PC-9 (cell line): ENCODE data around the gene DNALI1. TPM values are rescaled to one million over a fixed set of nuclear protein-coding genes. Genes with fewer than 3 reads are reported as not detected.

ENCODE experiments used
- Bru-seq: library from RNA; stranded (reverse); fragments of 400-500 nt; gene quantifications from one replicate; lab custom pipeline; 2021; lab: Mats Ljungman, UMichigan
- BruChase-seq, 2 experiments: library from RNA; stranded (reverse); fragments of 400-500 nt; gene quantifications; one replicate each; lab custom pipeline; 2021; lab: Mats Ljungman, UMichigan
- BruUV-seq: library from RNA; stranded (reverse); fragments of 400-500 nt; replicated peaks from 2 replicates; lab custom pipeline; 2021; lab: Mats Ljungman, UMichigan
- CTCF ChIA-PET: fragments of 300-600 bp; sonication (Branson Sonifier 250); formaldehyde crosslinking; loops from one replicate; lab custom pipeline; 2022; ENCODE audit warnings: antibody characterized with exemption; lab: Charles Lee
- POLR2A ChIA-PET: fragments of 300-600 bp; sonication (Branson Sonifier 250); formaldehyde crosslinking; loops from one replicate; lab custom pipeline; 2022; ENCODE audit warnings: antibody characterized with exemption; ENCODE audit not compliant: unreplicated experiment; lab: Charles Lee
- DNase-seq, 2 experiments: peaks; one replicate each; pipeline versions ENCODE4 v3.0.0 to v3.0.0-alpha.2; 2015 to 2022; ENCODE audit warnings: mixed read lengths in 1 of 2
- H2AFZ ChIP-seq: fragments of 200-600 bp; sonication (generic); 2 replicates; pipeline ENCODE4 v1.8.1; 2017; ENCODE audit warnings: antibody characterized with exemption
- H3F3A ChIP-seq: fragments of 200-600 bp; sonication (generic); 2 replicates; pipeline ENCODE4 v1.8.1; 2017; ENCODE audit warnings: antibody characterized with exemption, mild to moderate bottlenecking, low read depth; ENCODE audit not compliant: insufficient read depth
- H3K27ac ChIP-seq: fragments of 200-600 bp; sonication (generic); 2 replicates; pipeline ENCODE4 v1.6.1; 2016; ENCODE audit warnings: mixed run types
- H3K27me3 ChIP-seq: fragments of 200-600 bp; sonication (generic); 2 replicates; pipeline ENCODE4 v1.6.1; 2016; ENCODE audit warnings: low read depth, mixed run types; ENCODE audit not compliant: insufficient read depth
- H3K36me3 ChIP-seq: fragments of 200-600 bp; sonication (generic); 2 replicates; pipeline ENCODE4 v1.6.1; 2016; ENCODE audit warnings: low read depth, mixed run types
- H3K4me1 ChIP-seq: fragments of 200-600 bp; sonication (generic); replicated peaks from 2 replicates; pipeline ENCODE4 v1.6.1; 2016; ENCODE audit warnings: mixed run types; ENCODE audit not compliant: insufficient read depth
- H3K4me2 ChIP-seq: fragments of 200-600 bp; sonication (generic); 2 replicates; pipeline ENCODE4 v1.6.1; 2017; ENCODE audit warnings: mixed run types
- H3K4me3 ChIP-seq: fragments of 200-600 bp; sonication (generic); 2 replicates; pipeline ENCODE4 v1.6.1; 2016; ENCODE audit warnings: mixed run types
- H3K79me2 ChIP-seq: fragments of 200-600 bp; sonication (generic); 2 replicates; pipeline ENCODE4 v1.6.1; 2017; ENCODE audit warnings: low read depth, mixed run types
- H3K9me2 ChIP-seq: fragments of 200-600 bp; sonication (generic); 2 replicates; pipeline ENCODE4 v1.8.1; 2017; ENCODE audit warnings: mild to moderate bottlenecking; ENCODE audit not compliant: insufficient read depth
- H3K9me3 ChIP-seq: fragments of 200-600 bp; sonication (generic); 2 replicates; pipeline ENCODE4 v1.8.1; 2016; ENCODE audit warnings: low read depth; ENCODE audit not compliant: insufficient read depth
- H4K20me1 ChIP-seq: fragments of 200-600 bp; sonication (generic); 2 replicates; pipeline ENCODE4 v1.8.1; 2017; ENCODE audit not compliant: insufficient read depth
- CTCF ChIP-seq: fragments of 200-600 bp; sonication (generic); conservative IDR thresholded peaks from 2 replicates; pipeline ENCODE4 v1.6.1; 2017; ENCODE audit warnings: mixed run types, antibody characterized with exemption, mild to moderate bottlenecking, moderate library complexity
- EZH2 ChIP-seq: fragments of 200-600 bp; sonication (generic); IDR thresholded peaks from 2 replicates; pipeline ENCODE4 v1.8.0; 2017; ENCODE audit warnings: antibody characterized with exemption, low read depth
- intact Hi-C: fragments of 100-400 bp; cut with micrococcal nuclease; formaldehyde crosslinking; loops from one replicate; pipeline ENCODE4 v1.10.0; 2022; ENCODE audit not compliant: unreplicated experiment
- long read RNA-seq: library from polyadenylated mRNA; stranded (forward); transcript quantifications from one replicate; pipeline ENCODE4 v2.0.0, GENCODE V29; 2022
- total RNA-seq: library from RNA; stranded (reverse); gene quantifications from 2 replicates; pipeline ENCODE4 v1.2.3, GENCODE V29; 2021

The DNALI1 gene
- total RNA-seq = not detected in 2 replicates
- percentile 7 among the genes with signal in this experiment for Bru-seq, nascent RNA
- BruChase-seq, experiment 1, labeled RNA remaining after a 2-hour chase = percentile 15 among the genes with signal in this experiment
- percentile 15 among the genes with signal in this experiment for BruChase-seq, experiment 2, labeled RNA remaining after a 6-hour chase
- long read RNA-seq = 0 reads

DNA sequence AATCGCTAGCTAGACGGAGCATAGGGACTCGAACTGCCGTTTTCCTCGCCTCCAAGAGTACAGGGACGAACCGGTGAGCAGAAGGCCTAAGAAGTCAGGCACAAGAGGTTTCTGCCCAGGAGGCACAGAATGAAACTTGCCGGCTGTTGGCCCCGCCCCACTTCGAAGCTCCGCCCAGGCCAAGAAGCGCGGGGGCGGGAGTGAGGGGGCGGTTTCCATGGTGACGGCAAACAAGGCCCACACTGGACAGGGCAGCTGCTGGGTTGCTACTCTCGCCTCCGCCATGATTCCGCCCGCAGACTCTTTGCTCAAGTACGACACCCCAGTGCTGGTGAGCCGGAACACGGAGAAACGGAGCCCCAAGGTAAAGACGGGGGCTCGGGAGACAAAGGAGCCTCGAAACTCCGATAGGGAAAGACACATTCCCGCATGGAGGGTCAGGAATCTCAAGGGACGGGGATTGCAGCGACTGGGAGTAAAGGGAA lies at the start of gene DNALI1:
Gene DNALI1 (plus strand): TSS at position 229 of the 485 bp plus-strand sequence. CDS start 55 bp downstream, at position 284.
- peak in 1 of 2 experiments; percentile 36 for DNase-seq
- Histone ChIP-seq H3K9me3 (no peaks in the 10 kb centered on the region), H3K79me2 (peaks cover 24% of the 10 kb centered on the region), H3K27me3 (no peaks in the 10 kb centered on the region), H3K4me2 (peak within 1 kb of the TSS; percentile 51), H3K4me1 (peaks cover 16% of the 10 kb centered on the region), H2AFZ (peak within 1 kb of the TSS; percentile 53), H3K9me2 (no peaks in the 10 kb centered on the region), H3K36me3 (no peaks in the 10 kb centered on the region), H3K27ac (no peak within 1 kb of the TSS), H4K20me1 (peaks cover 10% of the 10 kb centered on the region), H3F3A (peaks cover 6% of the 10 kb centered on the region; the same call in 1 of the 2 replicates), H3K4me3 (no peak within 1 kb of the TSS)
- CTCF ChIA-PET = no interaction called here
- TF ChIP-seq EZH2 = no peak
- TF ChIP-seq CTCF = no peak
- BruUV-seq = no TSS peak
- intact Hi-C loops = no loop called here
- POLR2A ChIA-PET = no interaction called here

DNA sequence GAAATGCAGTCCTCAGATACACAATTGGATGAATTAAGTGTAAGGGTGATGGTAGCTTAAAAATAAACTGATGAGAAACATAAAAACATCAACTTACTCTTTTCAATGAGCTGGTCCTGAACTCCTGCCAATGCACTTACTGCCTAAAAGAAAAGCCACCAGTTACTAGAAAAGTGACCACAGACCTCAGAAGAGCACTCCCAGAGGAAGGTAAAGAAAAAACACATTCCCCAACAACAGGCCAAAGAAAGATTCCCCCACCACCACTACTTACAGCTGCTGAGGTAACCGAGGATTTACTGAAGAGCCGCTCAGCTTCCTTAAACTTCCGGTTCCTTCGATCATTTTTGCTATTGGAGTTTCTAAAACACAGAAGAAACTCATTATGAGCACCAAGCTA lies 47.6 kb upstream of the DNALI1 start:
- no peak overlapping the region for H3K27ac ChIP-seq
- peaks cover 20% of the 10 kb centered on the region; the same call in 1 of the 2 replicates for H3K36me3 ChIP-seq
- peaks cover 9% of the 10 kb centered on the region for H3K4me1 ChIP-seq
- no peaks in the 10 kb centered on the region; the same call in 1 of the 2 replicates for H3K9me3 ChIP-seq
- no peak for DNase-seq
- POLR2A ChIA-PET = interaction anchor here (0.7 kb wide), 2 partner anchors 33 to 407 kb away, joined by 3 read pairs; no protein-coding TSS in a partner anchor
- CTCF ChIA-PET = interaction anchor here (0.5 kb wide), 1 partner anchor 466 kb away, joined by 3 read pairs; no protein-coding TSS in a partner anchor
- intact Hi-C loops = no loop called here
- H3K79me2 ChIP-seq = peaks cover 22% of the 10 kb centered on the region
- H2AFZ ChIP-seq = no peak overlapping the region
- TF ChIP-seq CTCF (peak; percentile 44; the same call in 1 of the 2 replicates), EZH2 (no peak)
- no peaks in the 10 kb centered on the region for H3F3A ChIP-seq
- peaks cover 8% of the 10 kb centered on the region; the same call in 1 of the 2 replicates for H4K20me1 ChIP-seq
- H3K4me3 ChIP-seq = no peak overlapping the region
- no peaks in the 10 kb centered on the region for H3K9me2 ChIP-seq
- no peaks in the 10 kb centered on the region for H3K27me3 ChIP-seq
- BruUV-seq = no TSS peak
- no peak overlapping the region for H3K4me2 ChIP-seq

- H3K4me1 ChIP-seq = peaks cover 17% of the 10 kb centered on the region
- DNase-seq = peak in 1 of 2 experiments; percentile 43
- H3K4me3 ChIP-seq = peak overlapping the region; percentile 95
- peaks cover 17% of the 10 kb centered on the region; the same call in 1 of the 2 replicates for H3F3A ChIP-seq
- peaks cover 23% of the 10 kb centered on the region for H3K79me2 ChIP-seq
- peaks cover 4% of the 10 kb centered on the region; the same call in 1 of the 2 replicates for H3K36me3 ChIP-seq
- peaks cover 8% of the 10 kb centered on the region; the same call in 1 of the 2 replicates for H4K20me1 ChIP-seq
- no peaks in the 10 kb centered on the region for H3K27me3 ChIP-seq
- H3K9me3 ChIP-seq = no peaks in the 10 kb centered on the region
- TF ChIP-seq EZH2 (no peak), CTCF (no peak)
- CTCF ChIA-PET = interaction anchor here (0.6 to 1.5 kb wide), 3 partner anchors 37 to 42 kb away, joined by 3 to 8 read pairs (median 5); no protein-coding TSS in a partner anchor
- no TSS peak for BruUV-seq
- no peaks in the 10 kb centered on the region for H3K9me2 ChIP-seq
- POLR2A ChIA-PET = interaction anchor here (0.6 to 0.9 kb wide), 6 partner anchors 11 to 1369 kb away, joined by 4 to 12 read pairs (median 6); partner anchors contain the start of gene MRPS15
- H3K27ac ChIP-seq = no peak overlapping the region
- intact Hi-C loops = loop anchor here (1.0 to 2.0 kb wide), 3 partner anchors 20 to 41 kb away; partner anchors contain the start of gene SNIP1
- peak overlapping the region; percentile 94 for H3K4me2 ChIP-seq
- peak overlapping the region; percentile 100 for H2AFZ ChIP-seq
Measured at GRCh38 chr1:37513795-37514349, 42.9 kb upstream of the DNALI1 start.
